ENCODE measurements around the gene BRD8. TPM values are rescaled to one million over a fixed set of nuclear protein-coding genes. Genes with fewer than 3 reads are reported as not detected.
A peak's percentile ranks its signal among the peaks of the same experiment; 100 is the strongest.

The BRD8 gene
- total and polyA plus RNA-seq, 10 of the 15 experiments (the other 5 are each of a cell fraction or from before 2014, with no cell fraction given), result 28.1 to 78.5 (median 44.5) TPM

GRCh38 chr5:138138949-138139780 lies 39.3 kb downstream of the BRD8 start, which contains the start of gene NME5 (continued):
- TF ChIP-seq, protein P1, sequence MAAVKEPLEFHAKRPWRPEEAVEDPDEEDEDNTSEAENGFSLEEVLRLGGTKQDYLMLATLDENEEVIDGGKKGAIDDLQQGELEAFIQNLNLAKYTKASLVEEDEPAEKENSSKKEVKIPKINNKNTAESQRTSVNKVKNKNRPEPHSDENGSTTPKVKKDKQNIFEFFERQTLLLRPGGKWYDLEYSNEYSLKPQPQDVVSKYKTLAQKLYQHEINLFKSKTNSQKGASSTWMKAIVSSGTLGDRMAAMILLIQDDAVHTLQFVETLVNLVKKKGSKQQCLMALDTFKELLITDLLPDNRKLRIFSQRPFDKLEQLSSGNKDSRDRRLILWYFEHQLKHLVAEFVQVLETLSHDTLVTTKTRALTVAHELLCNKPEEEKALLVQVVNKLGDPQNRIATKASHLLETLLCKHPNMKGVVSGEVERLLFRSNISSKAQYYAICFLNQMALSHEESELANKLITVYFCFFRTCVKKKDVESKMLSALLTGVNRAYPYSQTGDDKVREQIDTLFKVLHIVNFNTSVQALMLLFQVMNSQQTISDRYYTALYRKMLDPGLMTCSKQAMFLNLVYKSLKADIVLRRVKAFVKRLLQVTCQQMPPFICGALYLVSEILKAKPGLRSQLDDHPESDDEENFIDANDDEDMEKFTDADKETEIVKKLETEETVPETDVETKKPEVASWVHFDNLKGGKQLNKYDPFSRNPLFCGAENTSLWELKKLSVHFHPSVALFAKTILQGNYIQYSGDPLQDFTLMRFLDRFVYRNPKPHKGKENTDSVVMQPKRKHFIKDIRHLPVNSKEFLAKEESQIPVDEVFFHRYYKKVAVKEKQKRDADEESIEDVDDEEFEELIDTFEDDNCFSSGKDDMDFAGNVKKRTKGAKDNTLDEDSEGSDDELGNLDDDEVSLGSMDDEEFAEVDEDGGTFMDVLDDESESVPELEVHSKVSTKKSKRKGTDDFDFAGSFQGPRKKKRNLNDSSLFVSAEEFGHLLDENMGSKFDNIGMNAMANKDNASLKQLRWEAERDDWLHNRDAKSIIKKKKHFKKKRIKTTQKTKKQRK (IDR thresholded peaks at IDR 0.05; ENCODE audit: low read depth, low read length), result no peak
- no peak for TF ChIP-seq SPI1 (IDR thresholded peaks at IDR 0.05; ENCODE audit: borderline replicate concordance, insufficient read depth, low read depth, low read length)
- peak; percentile 56 for TF ChIP-seq MXI1 (IDR thresholded peaks at IDR 0.05; ENCODE audit: low read depth, low read length)
- TF ChIP-seq RELA (IDR thresholded peaks at IDR 0.05; ENCODE audit: borderline replicate concordance, partially characterized antibody), result no peak
- no peak for TF ChIP-seq ZNF384 (IDR thresholded peaks at IDR 0.05; ENCODE audit: borderline replicate concordance, low read depth, low read length)
- no peak for TF ChIP-seq NFXL1 (IDR thresholded peaks at IDR 0.05; ENCODE audit: borderline replicate concordance)
- no peak for TF ChIP-seq RUNX3 (IDR thresholded peaks at IDR 0.05; ENCODE audit: low read length)
- TF ChIP-seq ATF7 (IDR thresholded peaks at IDR 0.05; ENCODE audit: low read depth), result no peak
- TF ChIP-seq KLF5 (IDR thresholded peaks at IDR 0.05; ENCODE audit: partially characterized antibody), result no peak
- peak; percentile 32; the same call in 1 of the 2 replicates for TF ChIP-seq CREM (IDR thresholded peaks at IDR 0.05; ENCODE audit: low read depth)
- no peak for TF ChIP-seq PBX3 (IDR thresholded peaks at IDR 0.05; ENCODE audit: insufficient replicate concordance, low read depth, low read length)
- no peak for TF ChIP-seq RAD51 (IDR thresholded peaks at IDR 0.05)
